Lower lobe of right lung (tissue), 2 donors: Measurements from ENCODE around the gene PPP6R2. TPM values are rescaled to one million over a fixed set of nuclear protein-coding genes. Genes with fewer than 3 reads are reported as not detected.

ENCODE experiments used
- ATAC-seq, 2 donors: fragments of 200-7000 bp; cut with Tn5 transposase; one replicate each; pipeline ENCODE4 v1.9.1; 2020 to 2022; ENCODE audit warnings: mild to moderate bottlenecking in 2 of 2, moderate library complexity in 2 of 2
- DNase-seq: peaks from one replicate; pipeline ENCODE4 v3.0.0-alpha.2; 2020
- H3K27ac ChIP-seq: fragments of 200-600 bp; one replicate; pipeline ENCODE4 v1.8.0; 2022
- H3K27me3 ChIP-seq: fragments of 200-600 bp; one replicate; pipeline ENCODE4 v1.8.0; 2022; ENCODE audit warnings: low read depth
- H3K36me3 ChIP-seq: fragments of 200-600 bp; one replicate; pipeline ENCODE4 v1.8.0; 2022; ENCODE audit warnings: mild to moderate bottlenecking
- H3K4me1 ChIP-seq: fragments of 200-600 bp; one replicate; pipeline ENCODE4 v1.8.0; 2022
- H3K4me3 ChIP-seq: fragments of 200-600 bp; one replicate; pipeline ENCODE4 v1.8.0; 2022; ENCODE audit warnings: mild to moderate bottlenecking
- H3K9me3 ChIP-seq: fragments of 200-600 bp; one replicate; pipeline ENCODE4 v1.8.0; 2022
- CTCF ChIP-seq: fragments of 200-600 bp; IDR thresholded peaks from one replicate; pipeline ENCODE4 v1.8.0; 2022; ENCODE audit warnings: antibody characterized with exemption, mild to moderate bottlenecking
- intact Hi-C: fragments of 100-400 bp; cut with DNase I; formaldehyde crosslinking; loops from one replicate; pipeline ENCODE4 v1.11.0; 2022
- total RNA-seq: library from RNA; stranded (reverse); fragmentation: NEBNext Ultra II Directional; extraction: Animal tissue kit (Norgen Biotek cat#: 25700); gene quantifications from one replicate; pipeline ENCODE4 v1.2.1, GENCODE V29; 2021
- donor health status: DM: no; HTN: yes; CAD: no; lungs with severe emphysema.

Gene PPP6R2
- total RNA-seq, 1 donor from 2014 or later = 52.5 TPM

GRCh38 chr22:50434849-50435248, 91.7 kb downstream of the PPP6R2 start:
- Histone ChIP-seq H3K27me3 (no peaks in the 10 kb centered on the region), H3K4me1 (no peaks in the 10 kb centered on the region), H3K36me3 (peaks cover 84% of the 10 kb centered on the region), H3K27ac (no peak overlapping the region), H3K9me3 (no peaks in the 10 kb centered on the region), H3K4me3 (no peak overlapping the region)
- ATAC-seq (no peak), DNase-seq (no peak)
- intact Hi-C loops = no loop called here
- TF ChIP-seq CTCF = no peak

- no peak overlapping the region for H3K4me3 ChIP-seq
- intact Hi-C loops = no loop called here
- peaks cover 84% of the 10 kb centered on the region for H3K36me3 ChIP-seq
- no peaks in the 10 kb centered on the region for H3K4me1 ChIP-seq
- H3K27me3 ChIP-seq = no peaks in the 10 kb centered on the region
- no peak for TF ChIP-seq CTCF
- no peak for ATAC-seq
- H3K9me3 ChIP-seq = no peaks in the 10 kb centered on the region
- DNase-seq = no peak
- H3K27ac ChIP-seq = no peak overlapping the region
Observed at GRCh38 chr22:50435291-50436014, 92.3 kb downstream of the PPP6R2 start.

- Histone ChIP-seq H3K27ac (no peak overlapping the region), H3K9me3 (no peaks in the 10 kb centered on the region), H3K4me1 (no peaks in the 10 kb centered on the region), H3K27me3 (no peaks in the 10 kb centered on the region), H3K36me3 (peaks cover 84% of the 10 kb centered on the region), H3K4me3 (no peak overlapping the region)
- intact Hi-C loops = no loop called here
- ATAC-seq = no peak
- no peak for TF ChIP-seq CTCF
- DNase-seq = peak; percentile 32
Observed at GRCh38 chr22:50436015-50436830, 93.1 kb downstream of the PPP6R2 start.

- no peak for TF ChIP-seq CTCF
- H3K9me3 ChIP-seq = no peaks in the 10 kb centered on the region
- no peak overlapping the region for H3K4me3 ChIP-seq
- ATAC-seq (no peak), DNase-seq (peak; percentile 30)
- no peaks in the 10 kb centered on the region for H3K4me1 ChIP-seq
- intact Hi-C loops = no loop called here
- H3K36me3 ChIP-seq = peaks cover 84% of the 10 kb centered on the region
- H3K27me3 ChIP-seq = no peaks in the 10 kb centered on the region
- no peak overlapping the region for H3K27ac ChIP-seq
Observed at GRCh38 chr22:50436841-50437341, 93.8 kb downstream of the PPP6R2 start.

GRCh38 chr22:50437511-50438304, 94.6 kb downstream of the PPP6R2 start:
- H3K4me1 ChIP-seq = no peaks in the 10 kb centered on the region
- H3K4me3 ChIP-seq = no peak overlapping the region
- H3K9me3 ChIP-seq = no peaks in the 10 kb centered on the region
- intact Hi-C loops = no loop called here
- no peak for TF ChIP-seq CTCF
- H3K27ac ChIP-seq = no peak overlapping the region
- peak; percentile 33 for DNase-seq
- peaks cover 78% of the 10 kb centered on the region for H3K36me3 ChIP-seq
- H3K27me3 ChIP-seq = no peaks in the 10 kb centered on the region
- ATAC-seq = no peak
